AG08396 (cell line): ENCODE data around the gene TP73.

Experiments used
- DNase-seq: peaks from one replicate; pipeline ENCODE4 v3.0.0; 2012; ENCODE audit warnings: low spot score, mixed read lengths

Gene TP73

GRCh38 chr1:3729594-3730542, 77.6 kb downstream of the TP73 start:
- no peak for DNase-seq

GRCh38 chr1:3730543-3731247, 78.4 kb downstream of the TP73 start:
- DNase-seq, result no peak

DNA sequence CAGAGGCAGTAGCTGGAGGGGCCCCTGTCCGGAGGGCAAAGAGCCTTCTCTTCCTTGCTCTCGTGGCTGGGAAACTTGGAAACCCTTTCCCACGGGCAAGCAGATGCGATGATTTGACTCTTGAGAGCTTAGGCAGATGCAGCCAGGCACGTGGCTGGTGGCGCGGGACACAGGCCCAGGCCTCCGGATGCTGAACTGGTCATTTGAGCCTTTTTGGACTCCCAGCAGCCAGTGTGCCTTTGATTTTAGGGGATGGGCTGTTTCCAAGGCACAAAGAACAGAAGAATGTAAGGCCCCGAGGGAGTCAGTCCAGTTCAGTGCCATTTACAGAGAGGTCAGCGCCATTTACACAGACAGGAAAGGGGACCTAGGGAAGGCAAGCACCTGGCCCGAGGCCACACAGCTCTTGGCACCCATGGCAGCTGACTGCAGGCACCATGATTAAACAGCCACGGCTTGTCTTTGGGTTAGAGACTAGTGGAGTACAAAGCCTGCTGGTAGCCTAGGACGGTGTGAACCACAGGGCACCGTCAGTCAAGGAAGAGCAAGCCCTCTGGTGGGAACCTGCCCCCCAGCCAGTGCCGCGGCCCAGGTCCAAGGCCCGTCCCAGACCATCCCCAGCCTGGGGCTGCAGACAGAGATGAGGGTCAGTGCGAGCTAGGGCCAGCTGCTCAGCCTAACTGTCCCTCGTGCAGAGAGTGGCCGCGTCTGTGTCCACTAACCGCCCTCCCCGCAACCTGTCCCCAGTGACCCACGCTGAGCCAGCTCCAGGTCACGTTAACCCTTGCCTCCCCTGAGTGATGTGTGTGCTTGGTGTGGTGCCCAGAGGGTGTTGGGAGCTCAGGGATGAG, 79.5 kb downstream of the TP73 start:
- DNase-seq, result no peak

GRCh38 chr1:3732434-3733093, 80.2 kb downstream of the TP73 start:
- DNase-seq, result no peak

GRCh38 chr1:3733094-3733882, 81.0 kb downstream of the TP73 start:
- no peak for DNase-seq

GRCh38 chr1:3733883-3734589, 81.7 kb downstream of the TP73 start:
- no peak for DNase-seq

DNA sequence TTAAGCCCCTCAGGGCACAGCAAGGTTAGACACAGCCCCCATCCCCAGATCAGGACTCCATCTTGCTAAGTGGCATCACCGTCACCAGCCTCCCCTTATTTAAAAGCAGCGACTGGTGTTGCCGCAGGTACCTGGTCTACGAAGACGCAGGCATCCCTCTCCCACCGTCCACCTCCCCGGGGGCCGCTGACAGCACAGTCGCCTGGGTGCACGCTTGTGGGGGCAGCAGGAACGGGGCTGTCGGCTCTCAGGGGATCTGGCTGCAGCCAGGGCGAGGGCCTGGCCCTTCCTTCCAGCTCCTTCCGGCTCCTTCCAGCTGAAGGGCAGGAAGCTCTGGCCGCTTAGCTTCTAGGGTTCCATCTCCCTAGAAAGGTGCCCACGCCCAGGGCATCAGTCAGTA, 82.3 kb downstream of the TP73 start:
- DNase-seq, result no peak

DNA sequence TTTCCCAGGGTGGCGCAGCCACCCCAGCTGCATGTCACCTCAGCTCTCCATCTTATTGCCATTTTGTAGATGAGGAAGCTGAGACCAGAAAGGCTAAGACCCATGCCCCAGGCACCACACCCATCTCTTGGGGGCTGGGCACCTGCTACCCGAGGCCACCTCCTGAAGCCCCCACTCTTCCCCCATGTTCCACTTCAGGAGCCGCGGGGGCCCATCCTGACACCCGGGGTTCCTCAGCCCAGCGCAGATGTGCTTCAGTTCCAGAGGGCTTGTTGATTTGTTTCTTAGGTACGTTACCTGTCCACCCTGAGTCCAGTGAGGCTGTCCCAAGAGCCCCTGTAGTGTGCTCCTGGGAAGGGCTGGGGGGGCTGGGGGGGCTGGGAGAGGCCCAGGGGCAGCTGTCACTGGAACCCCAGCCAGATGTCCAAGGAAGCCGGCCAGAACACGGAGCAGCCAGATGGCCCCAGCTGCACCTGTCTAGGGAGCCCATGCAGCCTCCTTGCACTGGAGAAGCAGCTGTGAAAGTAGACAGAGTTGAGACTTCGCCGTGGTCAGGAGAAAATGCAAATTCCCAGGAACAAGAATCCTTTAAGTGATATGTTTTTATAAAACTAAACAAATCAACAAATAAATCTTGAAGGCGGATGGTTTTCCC, 82.8 kb downstream of the TP73 start:
- DNase-seq, result no peak

DNA sequence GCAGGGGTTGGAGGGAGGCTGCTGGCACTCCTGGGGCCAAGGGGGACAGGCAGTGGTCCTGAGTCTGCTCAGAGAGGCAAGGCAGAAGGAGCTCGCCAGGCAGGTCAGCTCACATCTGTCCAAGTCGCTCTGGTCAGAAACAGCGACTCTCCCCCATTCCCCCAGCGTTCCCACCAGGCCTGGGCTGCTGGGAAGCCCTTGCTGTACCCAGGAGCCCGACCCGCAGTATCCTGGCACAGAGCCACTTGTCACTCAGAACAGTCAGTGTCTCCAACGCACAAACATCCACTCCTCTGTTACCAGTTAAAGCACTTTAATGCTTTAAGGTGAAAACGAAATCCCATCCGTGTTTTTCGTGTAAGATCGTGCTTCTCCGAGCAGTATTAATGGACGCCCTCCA, 83.4 kb downstream of the TP73 start:
- DNase-seq, result no peak

DNA sequence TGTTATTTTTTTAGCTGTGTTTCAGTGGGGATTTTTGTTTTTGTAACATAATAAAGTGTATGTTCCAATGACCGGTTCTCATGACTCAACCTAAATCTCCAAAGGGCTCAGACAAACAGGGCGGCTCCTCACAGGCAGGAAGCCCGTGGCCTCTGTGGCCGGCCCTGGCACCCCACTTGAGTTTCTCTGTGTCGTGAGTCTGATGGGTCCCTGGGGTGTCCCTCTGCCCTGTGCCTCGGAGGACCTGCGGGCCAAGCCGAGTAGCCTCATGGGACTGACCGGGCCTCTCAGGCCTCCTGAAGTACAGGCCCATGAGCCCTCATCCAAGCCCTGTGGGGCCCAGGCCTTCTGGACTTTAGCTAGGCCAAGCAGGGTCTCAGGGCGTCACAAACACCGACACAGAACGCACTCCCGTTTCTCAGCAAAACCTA, 83.8 kb downstream of the TP73 start:
- DNase-seq, result no peak

DNA sequence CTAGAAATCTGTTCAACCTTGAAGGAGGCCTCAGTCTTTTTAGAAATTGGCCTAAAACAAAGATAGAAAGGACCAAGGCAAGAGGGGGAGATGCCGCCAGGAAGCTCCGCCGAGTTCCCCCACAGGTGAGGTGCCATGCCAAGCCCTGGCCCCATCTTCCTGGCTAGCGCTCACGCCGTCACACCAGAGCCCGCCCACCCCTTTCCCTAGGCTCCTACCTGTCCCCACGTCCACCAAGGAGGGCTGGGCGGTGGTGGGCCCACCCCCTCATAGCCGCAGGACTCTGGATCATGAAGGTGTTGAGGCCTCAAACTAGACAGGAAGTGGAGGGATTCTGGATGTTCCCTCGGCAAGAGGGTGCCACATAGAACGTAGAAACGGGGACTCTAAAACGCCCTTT, 84.4 kb downstream of the TP73 start:
- DNase-seq, result no peak

DNA sequence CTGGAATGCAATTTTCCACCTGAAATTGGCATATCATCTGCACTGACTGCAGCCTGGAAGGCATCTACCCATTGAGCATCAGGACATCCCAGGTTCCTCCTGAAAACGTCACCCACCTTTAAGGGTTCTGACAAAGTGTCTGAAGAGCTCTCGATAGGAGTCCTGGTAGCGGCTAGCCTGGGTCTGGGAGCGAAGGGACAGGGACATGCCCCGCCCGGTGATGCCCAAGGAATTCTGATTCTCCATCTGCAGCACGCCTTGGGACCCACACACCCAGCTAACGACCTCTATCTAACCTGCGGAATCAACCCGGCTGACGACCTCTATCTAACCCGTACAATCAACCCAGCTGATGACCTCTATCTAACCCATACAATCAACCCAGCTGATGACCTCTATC, 86.6 kb downstream of the TP73 start:
- no peak for DNase-seq

GRCh38 chr1:3740042-3740441, 87.7 kb downstream of the TP73 start:
- no peak for DNase-seq

DNA sequence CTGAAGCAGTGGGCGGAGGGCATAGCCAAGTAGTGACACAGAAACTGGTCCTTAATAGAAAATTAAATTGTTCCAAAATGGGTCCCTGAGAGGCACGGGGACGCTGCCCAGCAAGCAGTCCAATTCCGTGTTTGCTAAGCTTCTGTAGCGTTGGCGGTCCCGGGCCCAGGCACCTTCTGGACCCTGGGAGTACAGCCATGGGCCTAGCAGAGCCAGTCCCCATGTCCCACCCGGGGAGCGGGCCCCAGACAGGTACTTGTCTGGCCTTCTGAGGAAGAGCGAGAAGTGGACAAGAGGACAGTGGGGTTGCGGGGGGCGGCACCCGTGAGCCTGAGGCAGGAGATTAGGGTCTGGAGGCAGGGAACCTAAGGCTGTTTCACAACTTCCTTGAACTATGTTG, 88.4 kb downstream of the TP73 start:
- no peak for DNase-seq

- DNase-seq, result no peak
These were observed 89.5 kb downstream of the TP73 start for GRCh38 chr1:3741566-3742438.

DNA sequence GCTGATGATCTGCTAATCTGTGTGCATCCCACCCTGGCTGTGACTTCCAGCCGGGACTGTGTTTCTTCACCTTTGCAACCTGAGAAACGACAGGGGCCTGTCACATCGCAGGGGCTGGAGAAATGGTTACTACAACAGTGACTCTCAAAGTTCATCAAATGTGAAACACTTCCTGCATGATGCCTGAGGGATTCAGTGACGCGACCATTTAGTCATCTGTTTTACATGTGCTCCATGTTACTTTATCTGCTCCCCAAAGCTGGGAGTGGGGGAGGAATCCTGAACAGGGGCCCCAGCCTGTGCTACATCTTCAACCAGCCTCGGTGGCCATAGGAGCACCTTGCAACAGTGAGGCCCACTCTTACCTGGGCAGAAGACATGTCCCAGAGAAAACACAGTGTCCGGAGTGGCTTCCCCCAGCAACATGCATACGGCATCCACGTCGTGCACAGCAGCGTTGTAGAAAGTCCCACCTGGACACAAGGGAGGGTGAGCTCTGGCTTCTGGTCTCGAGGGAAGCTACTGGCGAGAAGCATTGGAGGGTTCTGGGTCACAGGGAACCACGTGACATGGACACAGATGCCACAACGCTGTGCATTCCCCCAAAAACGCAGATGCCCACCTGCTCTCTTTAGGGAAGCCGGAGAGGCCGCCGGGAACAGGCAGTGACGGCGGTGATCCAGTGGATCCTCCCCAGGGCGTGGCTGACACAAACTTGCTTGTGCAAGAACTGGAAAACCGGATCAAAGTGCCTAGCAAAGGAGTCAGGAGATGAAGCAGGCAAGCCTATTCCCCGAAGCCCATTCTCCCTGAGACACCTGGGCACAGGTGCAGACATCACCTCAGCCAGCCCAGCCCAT, 90.4 kb downstream of the TP73 start:
- no peak for DNase-seq

DNA sequence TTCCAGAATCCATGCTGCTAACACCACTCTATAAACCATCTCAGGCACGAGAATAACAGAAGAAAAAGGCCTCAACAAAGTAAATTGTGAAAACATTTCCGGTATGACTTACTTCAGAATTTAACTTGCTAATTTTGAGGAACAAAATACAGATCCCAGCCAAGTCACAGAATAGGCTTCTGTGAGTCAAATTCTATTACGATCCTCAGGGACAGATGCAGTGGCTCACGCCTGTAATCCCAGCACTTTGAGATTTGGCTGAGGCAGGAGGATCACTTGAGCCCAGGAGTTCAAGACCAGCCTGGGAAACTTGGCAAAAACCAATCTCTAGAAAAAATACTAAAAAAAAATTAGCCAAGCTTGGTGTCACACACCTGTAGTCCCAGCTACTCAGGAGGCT, 91.1 kb downstream of the TP73 start:
- no peak for DNase-seq

DNA sequence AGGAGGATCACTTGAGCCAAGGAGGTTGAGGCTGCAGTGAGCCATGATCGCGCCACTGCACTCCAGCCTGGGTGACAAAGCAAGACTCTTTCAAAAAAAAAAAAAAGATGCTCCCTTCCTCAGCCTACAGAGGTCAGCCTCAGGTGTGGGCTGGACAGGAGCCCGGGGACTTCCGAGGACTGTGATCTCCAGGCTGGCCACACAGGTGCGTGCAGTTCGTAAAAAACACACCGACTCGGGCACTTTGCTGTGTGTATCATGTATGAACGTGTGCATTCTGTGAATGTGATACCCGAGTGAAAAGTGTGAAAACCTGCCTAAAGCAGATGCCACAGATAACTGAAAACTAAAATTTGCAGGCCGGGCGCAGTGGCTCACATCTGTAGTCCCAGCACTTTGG, 91.5 kb downstream of the TP73 start:
- DNase-seq, result no peak
